Gastroesophageal sphincter (tissue), 4 donors: ENCODE measurements around the gene PCDHGC5. TPM values are rescaled to one million over a fixed set of nuclear protein-coding genes. Genes with fewer than 3 reads are reported as not detected.

Experiments
- ATAC-seq: fragments of 150-250 bp; one replicate; pipeline ENCODE4 v1.9.1; 2016; ENCODE audit warnings: mild to moderate bottlenecking, moderate library complexity
- H3K27ac ChIP-seq, 4 donors: fragments of 200-600 bp; sonication (generic) in 3 of 4; 1 replicate in 3 of 4; 2 replicates in 1 of 4; pipeline ENCODE4 v1.5.1; 2016 to 2019
- H3K27me3 ChIP-seq: fragments of 200-600 bp; sonication (generic); one replicate; pipeline ENCODE4 v1.5.1; 2019
- H3K36me3 ChIP-seq, 2 donors: fragments of 200-600 bp; sonication (generic); one replicate each; pipeline ENCODE4 v1.5.1; 2019; ENCODE audit warnings: control low read depth in 1 of 2
- H3K4me1 ChIP-seq, 3 donors: fragments of 200-600 bp; sonication (generic); 1 replicate in 2 of 3; 2 replicates in 1 of 3; pipeline ENCODE4 v1.5.1; 2016 to 2019; ENCODE audit warnings: control low read depth in 2 of 3
- H3K4me3 ChIP-seq, 2 donors: fragments of 200-600 bp; sonication (generic); one replicate each; pipeline ENCODE4 v1.5.1; 2019; ENCODE audit warnings: mild to moderate bottlenecking in 1 of 2, moderate library complexity in 1 of 2
- H3K9me3 ChIP-seq, 3 donors: fragments of 200-600 bp; sonication (generic); one replicate each; pipeline ENCODE4 v1.5.1; 2017 to 2019; ENCODE audit warnings: control low read depth in 2 of 3
- CTCF ChIP-seq, 4 experiments: fragments of 200-600 bp in 2 of 4; fragments of 450-650 bp in 2 of 4; sonication (generic) in 1 of 4; IDR thresholded peaks; one replicate each; pipeline ENCODE4 v1.5.1; 2017 to 2019; ENCODE audit warnings: antibody characterized with exemption in 4 of 4, mild to moderate bottlenecking in 2 of 4, moderate library complexity in 2 of 4
- EP300 ChIP-seq: sonication (generic); formaldehyde crosslinking; IDR thresholded peaks from one replicate; pipeline ENCODE4 v1.6.1; 2017; ENCODE audit warnings: antibody characterized with exemption, mild to moderate bottlenecking
- POLR2A ChIP-seq, 2 donors: fragments of 450-650 bp; IDR thresholded peaks; one replicate each; pipeline ENCODE4 v1.6.1; 2017; ENCODE audit warnings: antibody characterized with exemption in 2 of 2, mild to moderate bottlenecking in 2 of 2, moderate library complexity in 1 of 2
- POLR2AphosphoS5 ChIP-seq: sonication (generic); formaldehyde crosslinking; IDR thresholded peaks from one replicate; pipeline ENCODE4 v1.6.1; 2017; ENCODE audit warnings: antibody characterized with exemption
- WGBS, 2 donors: methylation state at CpG; one replicate each; pipeline ENCODE4 v1.1.5; 2018; ENCODE audit warnings: low coverage in 1 of 2; 5-methylcytosine and 5-hydroxymethylcytosine counted together
- total RNA-seq, 4 donors: library from RNA; depleted of rRNA; stranded (reverse); fragments of >200 nt; gene quantifications; one replicate each; pipeline ENCODE4 v1.1.0, GENCODE V29; 2016

The PCDHGC5 gene
- total RNA-seq, 4 donors from 2014 or later: 0.07 to 5.1 (median 1.8) TPM

DNA sequence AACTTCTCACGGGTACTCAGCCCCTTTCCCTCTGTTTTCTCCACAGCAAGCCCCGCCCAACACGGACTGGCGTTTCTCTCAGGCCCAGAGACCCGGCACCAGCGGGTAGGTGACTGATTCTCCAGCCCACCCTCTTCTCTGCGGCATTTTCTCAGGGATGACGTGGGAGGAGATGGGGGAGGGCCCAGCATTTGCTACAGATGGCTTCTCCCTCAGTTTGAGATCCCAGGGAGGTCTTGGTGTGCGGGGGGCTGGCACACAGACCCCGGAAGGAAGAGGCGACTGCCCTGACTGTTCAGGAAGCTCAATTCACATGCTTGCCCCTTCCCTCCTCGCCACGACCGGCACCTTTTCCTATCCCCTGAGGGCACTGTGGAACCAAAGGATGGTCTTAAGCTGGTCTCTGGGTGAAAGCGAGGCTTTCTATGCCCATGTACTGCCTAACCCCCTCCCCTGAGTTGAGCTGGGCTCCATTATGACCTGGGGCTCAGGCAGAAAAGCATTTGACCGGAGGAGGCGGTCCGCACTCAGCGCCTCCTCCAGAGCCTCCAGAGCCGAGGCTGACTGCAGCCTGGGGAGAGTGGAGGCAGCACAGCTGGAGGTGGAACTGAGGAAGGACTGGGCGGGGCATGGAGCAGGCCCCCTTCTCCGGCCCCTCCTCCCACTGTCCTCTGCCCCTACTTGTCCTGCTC is 6.0 kb downstream of the PCDHGC5 start:
- H3K27ac ChIP-seq: peak overlapping the region in 2 of 4 donors; percentile 2 to 21
- TF ChIP-seq EP300 (no peak), POLR2A (IDR thresholded peaks at IDR 0.05) (no peak), POLR2AphosphoS5 (no peak), CTCF (IDR thresholded peaks at IDR 0.05) (no peak)
- peaks cover 0 to 70% of the 10 kb centered on the region in 2 donors for H3K36me3 ChIP-seq
- no peak for ATAC-seq
- no peaks in the 10 kb centered on the region for H3K9me3 ChIP-seq
- no peak overlapping the region for H3K4me3 ChIP-seq
- H3K27me3 ChIP-seq: no peaks in the 10 kb centered on the region
- peaks cover 0 to 40% (median 11%) of the 10 kb centered on the region in 3 donors for H3K4me1 ChIP-seq
- 62% methylated on average over 3 of the region's 22 CpGs; no CpG with 5 or more reads in 1 of the 2 donors for WGBS, 2 donors

DNA sequence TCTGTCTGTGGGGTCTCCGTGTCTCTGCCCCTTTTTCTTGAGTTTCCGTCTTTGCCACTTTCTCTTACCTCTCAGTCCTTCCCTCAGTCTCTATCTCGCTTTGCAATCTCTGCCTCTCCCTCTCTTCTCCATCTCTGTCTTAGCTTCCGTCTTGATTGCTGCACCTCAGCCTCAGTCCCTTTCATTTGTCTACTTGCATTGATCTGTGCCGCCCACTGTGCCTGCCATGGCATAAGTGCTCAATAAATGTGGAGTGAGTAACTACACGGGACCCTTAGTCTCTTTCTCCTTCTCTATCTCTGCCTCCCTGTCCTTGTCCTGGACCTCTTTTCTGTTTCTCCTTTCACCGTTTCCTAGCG is 6.6 kb downstream of the PCDHGC5 start:
- no peak for TF ChIP-seq EP300
- no peak for TF ChIP-seq POLR2A (IDR thresholded peaks at IDR 0.05)
- TF ChIP-seq CTCF (IDR thresholded peaks at IDR 0.05): no peak
- TF ChIP-seq POLR2AphosphoS5: no peak
- no peak overlapping the region for H3K4me3 ChIP-seq
- peaks cover 0 to 40% (median 11%) of the 10 kb centered on the region in 3 donors for H3K4me1 ChIP-seq
- H3K27ac ChIP-seq: peak overlapping the region in 1 of 4 donors; percentile 21
- no peaks in the 10 kb centered on the region for H3K9me3 ChIP-seq
- whole genome bisulfite sequencing, 2 donors: 83 to 100% methylated on average over 1 to 8 of the region's 8 CpGs
- peaks cover 0 to 65% of the 10 kb centered on the region in 2 donors for H3K36me3 ChIP-seq
- no peak for ATAC-seq
- H3K27me3 ChIP-seq: no peaks in the 10 kb centered on the region

DNA sequence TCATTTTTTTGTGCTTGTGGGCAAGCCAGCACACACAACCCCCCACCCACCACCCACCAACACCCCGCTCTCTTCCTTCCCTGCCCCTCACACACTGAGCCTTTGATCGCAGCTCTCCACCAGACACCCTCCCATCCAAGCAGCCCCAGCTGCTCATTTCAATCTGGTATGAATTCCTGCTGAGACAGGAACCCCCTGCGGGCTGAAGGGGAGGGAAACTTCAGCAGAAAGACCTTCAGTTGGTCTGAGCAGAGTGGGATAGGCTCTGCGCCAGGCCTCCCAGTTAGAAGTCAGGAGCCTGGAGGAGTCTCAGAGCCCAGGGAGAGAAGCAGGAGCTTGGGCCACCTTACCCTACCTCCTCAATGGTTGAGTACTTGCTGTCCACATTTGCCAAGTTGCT is 7.2 kb downstream of the PCDHGC5 start:
- peaks cover 0 to 37% (median 11%) of the 10 kb centered on the region in 3 donors for H3K4me1 ChIP-seq
- ATAC-seq: no peak
- H3K9me3 ChIP-seq: no peaks in the 10 kb centered on the region
- peaks cover 0 to 59% of the 10 kb centered on the region in 2 donors for H3K36me3 ChIP-seq
- 58 to 86% methylated on average over 2 to 3 of the region's 4 CpGs for WGBS, 2 donors
- no peak overlapping the region for H3K27ac ChIP-seq
- TF ChIP-seq EP300: no peak
- TF ChIP-seq CTCF (IDR thresholded peaks at IDR 0.05): no peak
- TF ChIP-seq POLR2AphosphoS5: no peak
- TF ChIP-seq POLR2A (IDR thresholded peaks at IDR 0.05): no peak
- no peak overlapping the region for H3K4me3 ChIP-seq
- no peaks in the 10 kb centered on the region for H3K27me3 ChIP-seq

DNA sequence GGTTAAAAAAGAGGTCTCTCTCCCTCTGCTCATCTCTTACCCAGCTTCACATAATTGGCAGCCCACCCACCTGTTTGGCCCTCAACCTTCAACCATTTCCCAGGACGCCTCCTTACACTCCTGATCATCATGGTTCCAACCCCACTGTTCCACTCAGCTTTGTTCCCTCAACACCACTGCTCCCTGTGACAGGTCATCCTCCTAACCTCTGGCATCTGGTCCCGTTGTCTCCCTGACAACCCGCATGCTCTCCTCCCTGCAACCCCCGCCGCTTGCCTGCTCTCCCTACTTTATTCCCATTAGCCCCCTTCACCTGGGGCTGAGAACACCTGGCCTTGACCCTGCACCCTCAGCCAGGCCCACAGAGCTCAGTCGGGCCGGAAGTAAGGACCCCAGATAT is 12.9 kb downstream of the PCDHGC5 start:
- Histone ChIP-seq H3K4me3 (no peak overlapping the region), H3K4me1 (peaks cover 1 to 7% (median 4%) of the 10 kb centered on the region in 3 donors), H3K27me3 (no peaks in the 10 kb centered on the region), H3K27ac (no peak overlapping the region), H3K9me3 (no peaks in the 10 kb centered on the region), H3K36me3 (peaks cover 0 to 70% of the 10 kb centered on the region in 2 donors)
- TF ChIP-seq CTCF (IDR thresholded peaks at IDR 0.05): no peak
- no peak for TF ChIP-seq EP300
- TF ChIP-seq POLR2A (IDR thresholded peaks at IDR 0.05): no peak
- TF ChIP-seq POLR2AphosphoS5: no peak
- WGBS, 2 donors: 68 to 83% methylated on average over 4 to 6 of the region's 7 CpGs
- no peak for ATAC-seq

DNA sequence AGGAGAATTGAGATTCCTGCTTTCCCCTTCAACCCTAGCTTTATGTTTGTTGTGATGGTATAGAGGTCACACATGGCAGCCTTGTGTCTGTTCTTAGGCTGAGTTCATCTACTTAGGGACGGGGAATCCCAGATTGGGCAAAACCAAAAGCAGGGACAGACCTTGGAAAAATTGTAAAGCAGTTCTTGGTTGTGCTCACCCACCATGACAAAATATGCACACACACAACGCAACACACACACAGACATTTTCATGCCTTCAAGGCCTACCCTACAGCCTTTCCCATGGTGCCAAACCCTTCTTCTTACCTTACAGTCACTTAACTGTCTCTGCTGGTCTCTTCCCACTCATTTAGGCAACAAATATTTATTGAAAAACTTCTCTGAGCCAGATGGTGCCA is 14.8 kb downstream of the PCDHGC5 start:
- no peak overlapping the region for H3K27ac ChIP-seq
- ATAC-seq: no peak
- H3K9me3 ChIP-seq: no peaks in the 10 kb centered on the region
- TF ChIP-seq POLR2A (IDR thresholded peaks at IDR 0.05) (no peak), CTCF (IDR thresholded peaks at IDR 0.05) (no peak), EP300 (no peak), POLR2AphosphoS5 (no peak)
- no peaks in the 10 kb centered on the region for H3K27me3 ChIP-seq
- peaks cover 3 to 26% (median 21%) of the 10 kb centered on the region in 3 donors for H3K4me1 ChIP-seq
- H3K4me3 ChIP-seq: no peak overlapping the region
- WGBS, 2 donors: 83 to 96% methylated on average over 1 to 2 of the region's 2 CpGs
- peaks cover 0 to 51% of the 10 kb centered on the region in 2 donors for H3K36me3 ChIP-seq
